BLaER1 (cell line): Measurements from ENCODE around the gene FEZF1.

Experiments
- H3K27ac ChIP-seq: shearing (Covaris generic); formaldehyde crosslinking; 2 replicates; pipeline ENCODE4 v1.8.1; 2022
- H3K27me3 ChIP-seq: shearing (Covaris generic); formaldehyde crosslinking; 2 replicates; pipeline ENCODE4 v1.8.1; 2022
- H3K36me3 ChIP-seq: shearing (Covaris generic); formaldehyde crosslinking; 2 replicates; pipeline ENCODE4 v1.8.1; 2022
- H3K4me1 ChIP-seq: shearing (Covaris generic); formaldehyde crosslinking; 2 replicates; pipeline ENCODE4 v1.8.1; 2022
- H3K4me2 ChIP-seq: shearing (Covaris generic); formaldehyde crosslinking; 2 replicates; pipeline ENCODE4 v1.8.1; 2022
- H3K4me3 ChIP-seq: shearing (Covaris generic); formaldehyde crosslinking; 2 replicates; pipeline ENCODE4 v1.8.1; 2022
- H3K9ac ChIP-seq: shearing (Covaris generic); formaldehyde crosslinking; 2 replicates; pipeline ENCODE4 v1.8.1; 2022
- H3K9me3 ChIP-seq: shearing (Covaris generic); formaldehyde crosslinking; 2 replicates; pipeline ENCODE4 v1.8.1; 2022
- H4K20me1 ChIP-seq: shearing (Covaris generic); formaldehyde crosslinking; 2 replicates; pipeline ENCODE4 v1.8.1; 2022
- Cebpa-rat ChIP-seq: shearing (Covaris generic); IDR thresholded peaks from 2 replicates; pipeline ENCODE4 v1.8.1; 2022

Gene FEZF1

DNA sequence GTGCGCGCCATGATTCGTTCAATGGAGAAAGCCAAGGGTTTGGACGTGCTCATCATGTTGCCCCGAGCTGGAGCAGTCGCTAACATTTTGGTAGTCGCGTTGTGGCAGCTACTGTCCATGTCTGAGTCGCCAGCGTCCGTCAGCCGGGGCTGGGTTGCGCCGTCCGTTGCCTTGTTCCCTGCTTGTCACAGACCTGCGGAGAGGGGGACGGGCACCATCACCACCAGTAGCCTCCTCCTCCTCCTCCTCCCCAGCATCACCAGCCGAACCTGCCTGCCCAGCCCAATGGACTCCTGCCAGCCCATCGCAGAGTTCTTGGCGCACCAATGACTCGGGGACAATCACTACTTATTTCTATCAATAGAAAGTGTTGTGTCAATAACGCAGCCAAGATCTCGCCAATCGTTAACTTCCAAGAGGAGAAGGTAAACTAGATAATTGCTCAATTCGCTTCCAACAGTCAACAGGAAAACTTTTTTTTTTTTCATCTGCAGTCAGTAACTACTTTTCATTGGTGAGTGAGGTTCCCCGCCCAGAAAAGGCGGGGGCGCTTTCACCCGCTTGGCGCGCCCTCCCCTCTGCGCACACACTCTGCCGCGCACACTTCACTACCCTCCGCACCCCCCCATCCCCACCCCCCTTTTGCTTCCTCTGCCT lies at the start of gene FEZF1:
TSS of gene FEZF1 (minus strand) at position 432 of the 657 bp plus-strand sequence. CDS start at position 119, 313 bp downstream.
- H3K9ac ChIP-seq, result no peak within 1 kb of the TSS

DNA sequence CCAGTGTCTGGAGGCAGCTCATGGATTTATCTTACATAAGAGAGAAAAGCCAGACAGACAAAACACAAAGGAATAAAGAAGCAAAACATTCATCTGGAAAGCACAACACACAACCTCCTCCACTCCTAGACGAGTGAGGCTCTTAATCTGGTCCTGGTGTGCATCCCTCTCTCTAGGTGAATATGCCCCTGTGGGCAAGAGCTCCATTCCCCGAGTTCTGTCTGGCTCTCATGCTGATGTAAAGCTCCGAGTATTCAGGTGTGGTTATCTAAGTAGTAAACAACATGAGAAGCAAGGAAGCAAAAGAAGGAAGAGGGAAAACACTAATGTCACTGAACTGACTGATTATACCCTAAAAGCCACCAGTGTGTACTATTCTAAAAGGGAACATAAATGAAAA lies 47.9 kb upstream of the FEZF1 start:
- no peaks in the 10 kb centered on the region for H3K4me1 ChIP-seq
- H3K27ac ChIP-seq, result no peak overlapping the region
- TF ChIP-seq Cebpa-rat, result no peak
- H3K27me3 ChIP-seq, result no peaks in the 10 kb centered on the region
- no peak overlapping the region for H3K4me3 ChIP-seq
- no peak overlapping the region for H3K4me2 ChIP-seq
- H3K36me3 ChIP-seq, result no peaks in the 10 kb centered on the region
- no peak overlapping the region for H3K9ac ChIP-seq
- H3K9me3 ChIP-seq, result no peaks in the 10 kb centered on the region
- H4K20me1 ChIP-seq, result no peaks in the 10 kb centered on the region

More for the DNA sequence above, at the start of gene FEZF1:
- Histone ChIP-seq H4K20me1 (no peaks in the 10 kb centered on the region), H3K36me3 (no peaks in the 10 kb centered on the region), H3K27me3 (no peaks in the 10 kb centered on the region), H3K9me3 (peaks cover 68% of the 10 kb centered on the region), H3K4me2 (no peak within 1 kb of the TSS), H3K4me1 (no peaks in the 10 kb centered on the region), H3K27ac (no peak within 1 kb of the TSS), H3K4me3 (no peak within 1 kb of the TSS)
- TF ChIP-seq Cebpa-rat, result no peak

DNA sequence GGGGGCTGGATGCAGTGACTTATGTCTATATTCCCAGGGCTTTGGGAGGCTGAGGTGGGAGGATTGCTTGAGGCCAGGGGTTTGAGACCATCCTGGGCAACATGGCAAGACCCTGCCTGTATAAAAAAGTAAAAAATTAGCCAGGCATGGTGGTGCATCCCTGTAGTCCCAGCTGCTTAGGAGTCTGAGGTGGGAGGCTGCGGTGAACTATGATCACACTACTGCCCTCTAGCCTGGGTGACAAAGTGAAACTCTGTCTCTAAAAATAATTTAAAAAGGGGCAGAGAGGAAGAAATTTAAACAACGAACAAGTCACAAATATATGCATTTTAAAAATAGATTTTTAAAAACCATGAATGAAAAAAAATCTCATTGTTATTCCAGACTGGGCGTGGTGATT lies 46.2 kb upstream of the FEZF1 start:
- Histone ChIP-seq H3K9ac (no peak overlapping the region), H3K4me2 (no peak overlapping the region), H3K4me1 (no peaks in the 10 kb centered on the region), H3K4me3 (no peak overlapping the region), H4K20me1 (no peaks in the 10 kb centered on the region), H3K9me3 (no peaks in the 10 kb centered on the region), H3K27ac (no peak overlapping the region), H3K27me3 (no peaks in the 10 kb centered on the region), H3K36me3 (no peaks in the 10 kb centered on the region)
- TF ChIP-seq Cebpa-rat, result no peak

DNA sequence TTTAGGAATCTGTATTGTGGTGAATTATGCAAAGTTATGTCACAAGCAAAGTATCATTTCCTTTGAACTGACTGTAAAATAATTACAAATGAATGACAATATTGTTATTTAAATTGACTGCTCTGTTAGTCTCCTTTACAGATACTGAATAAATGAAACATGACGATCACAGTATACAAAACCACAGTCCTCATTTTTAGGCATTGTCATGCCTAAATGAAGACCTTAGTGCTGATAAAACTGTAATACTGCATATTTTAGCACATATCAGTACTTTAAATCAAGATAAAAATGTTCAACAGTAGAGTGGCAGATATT lies 39.7 kb upstream of the FEZF1 start:
- Histone ChIP-seq H3K9ac (no peak overlapping the region), H4K20me1 (no peaks in the 10 kb centered on the region), H3K4me1 (no peaks in the 10 kb centered on the region), H3K36me3 (no peaks in the 10 kb centered on the region), H3K27me3 (no peaks in the 10 kb centered on the region), H3K9me3 (no peaks in the 10 kb centered on the region), H3K4me3 (no peak overlapping the region), H3K4me2 (no peak overlapping the region), H3K27ac (no peak overlapping the region)
- no peak for TF ChIP-seq Cebpa-rat

DNA sequence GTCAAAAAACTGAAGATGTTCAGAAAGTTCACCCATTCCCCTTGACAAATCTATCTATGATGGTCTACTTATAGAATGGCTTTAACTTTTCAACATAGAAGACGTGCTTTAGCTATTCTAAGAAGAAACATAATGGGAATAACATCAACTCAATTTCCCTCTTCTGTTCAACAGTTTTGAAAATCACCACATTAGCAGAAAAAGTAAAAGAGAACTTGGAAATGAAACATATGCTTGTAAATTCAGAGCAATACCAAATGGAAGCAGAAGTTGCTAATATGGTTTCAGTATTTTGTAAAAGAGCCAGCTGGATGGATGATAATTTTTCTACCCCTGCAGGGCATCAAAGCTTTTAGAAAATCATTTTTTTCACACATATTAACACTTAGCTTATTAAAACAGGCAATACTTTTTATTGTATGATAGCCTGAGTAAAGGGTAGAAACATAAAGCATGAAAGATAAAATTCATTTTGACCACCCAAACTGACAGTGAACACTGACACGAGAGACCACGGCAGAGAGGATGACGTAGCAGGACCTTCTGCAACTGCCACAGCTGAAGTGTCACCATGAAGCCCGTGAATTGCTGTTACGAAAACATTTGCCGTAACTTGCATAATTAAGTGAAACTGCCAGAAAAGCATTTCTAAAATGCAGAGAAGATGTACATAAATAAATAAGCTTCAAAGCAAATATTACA lies 39.2 kb upstream of the FEZF1 start:
- H3K9ac ChIP-seq, result no peak overlapping the region
- no peak for TF ChIP-seq Cebpa-rat
- no peak overlapping the region for H3K4me3 ChIP-seq
- H3K4me2 ChIP-seq, result no peak overlapping the region
- no peaks in the 10 kb centered on the region for H3K36me3 ChIP-seq
- no peaks in the 10 kb centered on the region for H3K4me1 ChIP-seq
- no peaks in the 10 kb centered on the region for H4K20me1 ChIP-seq
- H3K27me3 ChIP-seq, result no peaks in the 10 kb centered on the region
- no peaks in the 10 kb centered on the region for H3K9me3 ChIP-seq
- no peak overlapping the region for H3K27ac ChIP-seq

DNA sequence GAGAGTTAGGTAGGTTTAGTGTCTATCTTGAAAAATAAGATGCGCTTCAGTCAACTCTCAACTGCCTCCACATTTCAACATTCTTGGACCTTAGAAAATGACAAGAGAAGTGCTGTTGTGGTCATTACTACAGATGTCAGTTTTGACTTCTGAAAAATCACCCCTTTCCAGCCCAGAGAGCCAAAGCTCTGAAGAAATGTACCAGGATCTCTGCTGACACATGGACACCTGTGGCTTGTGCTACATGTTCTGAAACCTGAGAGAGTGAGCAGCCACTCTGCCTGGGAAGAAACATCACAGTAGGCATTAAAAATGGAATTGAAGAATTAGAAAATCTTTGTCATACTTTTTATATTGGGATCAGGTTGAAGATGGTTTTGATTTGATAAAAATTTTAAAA lies 35.9 kb upstream of the FEZF1 start:
- H3K4me1 ChIP-seq, result no peaks in the 10 kb centered on the region
- no peaks in the 10 kb centered on the region for H3K27me3 ChIP-seq
- H4K20me1 ChIP-seq, result no peaks in the 10 kb centered on the region
- H3K4me2 ChIP-seq, result no peak overlapping the region
- H3K9ac ChIP-seq, result no peak overlapping the region
- no peaks in the 10 kb centered on the region for H3K9me3 ChIP-seq
- H3K36me3 ChIP-seq, result no peaks in the 10 kb centered on the region
- H3K27ac ChIP-seq, result no peak overlapping the region
- no peak for TF ChIP-seq Cebpa-rat
- no peak overlapping the region for H3K4me3 ChIP-seq

DNA sequence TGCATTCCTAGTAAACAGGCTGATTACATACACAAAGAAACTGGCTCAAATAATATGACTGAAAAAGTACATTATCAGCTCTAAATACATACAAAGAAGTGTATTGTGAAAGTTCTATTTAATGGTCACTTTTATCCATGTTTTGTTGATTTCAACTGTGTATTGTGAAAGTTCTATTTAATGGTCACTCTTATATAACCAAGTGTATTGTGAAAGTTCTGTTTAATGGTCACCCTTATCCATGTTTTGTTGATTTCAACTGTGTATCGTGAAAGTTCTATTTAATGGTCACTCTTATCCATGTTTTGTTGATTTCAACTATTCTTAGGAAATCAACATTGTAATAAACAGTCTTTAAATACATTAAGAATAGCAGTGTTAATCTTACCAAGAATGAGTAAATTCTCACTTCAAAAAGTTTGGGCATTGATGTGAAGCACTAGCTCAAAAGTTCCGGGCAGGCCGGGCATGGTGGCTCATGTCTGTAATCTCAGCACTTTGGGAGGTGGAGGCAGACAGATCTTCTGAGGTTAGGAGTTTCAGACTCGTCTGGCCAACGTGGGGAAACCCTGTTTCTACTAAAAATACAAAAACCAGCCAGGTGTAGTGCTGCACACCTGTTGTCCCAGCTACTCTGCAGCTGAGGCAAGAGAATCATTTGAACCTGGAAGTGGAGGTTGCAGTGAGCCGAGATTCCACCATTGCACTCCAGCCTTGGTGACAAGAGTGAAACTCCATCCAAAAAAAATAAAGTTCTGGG lies 34.8 kb upstream of the FEZF1 start:
- Histone ChIP-seq H3K27ac (no peak overlapping the region), H3K9ac (no peak overlapping the region), H3K9me3 (no peaks in the 10 kb centered on the region), H4K20me1 (no peaks in the 10 kb centered on the region), H3K4me1 (no peaks in the 10 kb centered on the region), H3K27me3 (no peaks in the 10 kb centered on the region), H3K4me2 (no peak overlapping the region), H3K4me3 (no peak overlapping the region), H3K36me3 (no peaks in the 10 kb centered on the region)
- no peak for TF ChIP-seq Cebpa-rat

DNA sequence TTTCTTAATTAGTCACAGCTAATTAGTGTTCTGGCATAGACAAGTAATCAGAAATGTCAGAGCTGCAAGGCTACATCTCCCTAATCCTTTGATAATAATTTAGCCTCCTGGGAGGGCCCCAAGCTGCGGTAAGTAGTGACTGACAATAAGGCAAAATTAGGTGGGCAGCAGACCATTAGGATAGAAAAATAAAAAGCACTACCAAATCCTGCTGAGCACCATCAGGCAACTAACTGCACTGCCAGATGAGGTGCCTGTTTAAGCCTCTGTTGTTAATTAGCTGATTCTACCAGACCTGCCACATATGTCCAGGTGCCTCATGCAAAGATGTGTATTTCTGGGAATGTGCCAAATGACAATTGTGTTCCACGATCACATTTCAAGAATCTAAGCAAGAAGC lies 32.5 kb upstream of the FEZF1 start:
- H3K4me2 ChIP-seq, result no peak overlapping the region
- TF ChIP-seq Cebpa-rat, result no peak
- no peaks in the 10 kb centered on the region for H3K36me3 ChIP-seq
- H3K9me3 ChIP-seq, result no peaks in the 10 kb centered on the region
- no peaks in the 10 kb centered on the region for H3K4me1 ChIP-seq
- no peaks in the 10 kb centered on the region for H3K27me3 ChIP-seq
- H3K9ac ChIP-seq, result no peak overlapping the region
- H3K4me3 ChIP-seq, result no peak overlapping the region
- no peaks in the 10 kb centered on the region for H4K20me1 ChIP-seq
- no peak overlapping the region for H3K27ac ChIP-seq

DNA sequence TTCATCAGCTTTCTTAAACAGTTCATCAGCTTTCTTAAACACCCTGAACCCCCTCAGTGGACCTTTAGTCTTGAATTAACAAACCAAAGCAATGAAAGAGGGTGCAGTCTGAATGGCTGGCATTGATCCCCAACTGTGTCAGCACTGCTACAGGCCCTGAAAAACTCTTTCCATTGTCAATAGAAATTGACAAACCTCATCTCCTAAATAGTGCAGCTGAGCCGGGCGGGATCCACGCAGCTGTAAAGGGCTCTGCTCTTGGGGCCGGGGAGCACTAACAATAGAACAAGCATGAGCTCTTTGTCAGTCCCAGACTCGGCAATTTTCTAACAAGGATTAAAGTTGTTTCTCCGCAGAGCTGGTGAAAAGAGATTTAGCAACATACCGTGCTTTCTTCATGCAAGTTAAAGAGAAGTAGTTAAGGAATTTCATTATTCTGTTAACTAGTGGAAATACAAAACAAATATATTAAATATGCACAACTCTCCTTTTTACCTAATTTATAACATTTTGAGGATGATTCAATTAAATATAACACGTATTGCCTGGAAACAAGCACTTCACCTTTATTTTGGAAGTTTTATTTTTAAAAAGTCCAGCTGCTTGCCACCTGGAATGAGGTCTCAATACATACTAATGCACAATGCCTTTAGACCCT lies 24.7 kb upstream of the FEZF1 start:
- Histone ChIP-seq H4K20me1 (no peaks in the 10 kb centered on the region), H3K4me3 (no peak overlapping the region), H3K9me3 (no peaks in the 10 kb centered on the region), H3K9ac (no peak overlapping the region), H3K4me1 (no peaks in the 10 kb centered on the region), H3K27ac (no peak overlapping the region), H3K4me2 (no peak overlapping the region), H3K27me3 (no peaks in the 10 kb centered on the region), H3K36me3 (no peaks in the 10 kb centered on the region)
- TF ChIP-seq Cebpa-rat, result no peak

DNA sequence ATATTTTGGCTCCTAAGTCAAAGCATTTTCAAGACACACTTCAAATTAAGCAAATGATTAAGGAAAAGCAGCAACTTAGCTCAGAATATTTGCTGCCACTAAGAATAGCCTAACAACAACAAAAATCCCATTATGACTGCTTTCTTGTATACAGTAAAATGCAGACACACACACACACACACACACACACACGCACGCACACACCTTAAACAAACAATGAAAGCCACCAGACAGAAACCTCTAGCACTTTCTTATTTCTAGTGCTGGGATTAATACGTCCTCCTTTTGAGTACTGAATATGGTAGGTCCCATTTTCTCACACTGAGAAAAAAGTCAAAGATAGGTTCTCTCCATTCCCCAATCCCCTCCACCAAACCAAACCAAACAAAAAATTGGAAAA lies 23.4 kb upstream of the FEZF1 start:
- H3K27me3 ChIP-seq, result no peaks in the 10 kb centered on the region
- TF ChIP-seq Cebpa-rat, result no peak
- no peak overlapping the region for H3K4me3 ChIP-seq
- H3K9me3 ChIP-seq, result no peaks in the 10 kb centered on the region
- no peaks in the 10 kb centered on the region for H3K36me3 ChIP-seq
- no peak overlapping the region for H3K27ac ChIP-seq
- no peak overlapping the region for H3K9ac ChIP-seq
- H4K20me1 ChIP-seq, result no peaks in the 10 kb centered on the region
- no peak overlapping the region for H3K4me2 ChIP-seq
- H3K4me1 ChIP-seq, result no peaks in the 10 kb centered on the region
